PC-3 (cell line): ENCODE results near the gene PXT1. TPM values are rescaled to one million over a fixed set of nuclear protein-coding genes. Genes with fewer than 3 reads are reported as not detected.

Experiments used
- ATAC-seq: fragments of 200-7000 bp; cut with Tn5 transposase; 2 replicates; pipeline ENCODE4 v1.9.1; 2020; ENCODE audit warnings: mild to moderate bottlenecking, moderate library complexity
- BruUV-seq: library from RNA; stranded (reverse); fragments of 400-500 nt; replicated peaks from 2 replicates; lab custom pipeline; 2021; lab: Mats Ljungman, UMichigan
- CTCF ChIA-PET: fragments of 300-600 bp; sonication (Branson Sonifier 250); formaldehyde crosslinking; loops from one replicate; lab custom pipeline; 2022; ENCODE audit warnings: antibody characterized with exemption; lab: Charles Lee
- POLR2A ChIA-PET: fragments of 300-600 bp; sonication (Branson Sonifier 250); formaldehyde crosslinking; loops from one replicate; lab custom pipeline; 2022; ENCODE audit warnings: antibody characterized with exemption; ENCODE audit not compliant: unreplicated experiment; lab: Charles Lee
- DNase-seq: peaks from one replicate; pipeline ENCODE4 v3.0.0-alpha.2; 2015
- H2AFZ ChIP-seq: fragments of 300-600 bp; sonication (generic); 2 replicates; pipeline ENCODE4 v1.6.0; 2016; ENCODE audit warnings: antibody characterized with exemption, low read length
- H3F3A ChIP-seq: fragments of 300-600 bp; sonication (generic); one replicate; pipeline ENCODE4 v1.6.0; 2017; ENCODE audit warnings: antibody characterized with exemption, low read length, control low read depth, mild to moderate bottlenecking; ENCODE audit not compliant: unreplicated experiment
- H3K27ac ChIP-seq: fragments of 300-600 bp; sonication (generic); 2 replicates; pipeline ENCODE4 v1.5.1; 2016; ENCODE audit warnings: mild to moderate bottlenecking, low read length
- H3K27me3 ChIP-seq: fragments of 300-600 bp; sonication (generic); 2 replicates; pipeline ENCODE4 v1.6.1; 2016; ENCODE audit warnings: low read length, mixed read lengths
- H3K36me3 ChIP-seq: fragments of 300-600 bp; sonication (generic); 2 replicates; pipeline ENCODE4 v1.6.1; 2016; ENCODE audit warnings: low read depth, mixed run types, low read length, mixed read lengths
- H3K4me1 ChIP-seq: fragments of 300-600 bp; sonication (generic); 2 replicates; pipeline ENCODE4 v1.5.1; 2016; ENCODE audit warnings: low read length; ENCODE audit not compliant: insufficient read depth
- H3K4me2 ChIP-seq: fragments of 300-600 bp; sonication (generic); 2 replicates; pipeline ENCODE4 v1.6.0; 2016; ENCODE audit warnings: low read length
- H3K4me3 ChIP-seq: fragments of 300-600 bp; sonication (generic); 2 replicates; pipeline ENCODE4 v1.5.1; 2016; ENCODE audit warnings: mild to moderate bottlenecking, low read length, mixed read lengths
- H3K79me2 ChIP-seq: fragments of 300-600 bp; sonication (generic); 2 replicates; pipeline ENCODE4 v1.6.1; 2017; ENCODE audit warnings: low read length, mixed read lengths
- H3K9ac ChIP-seq: fragments of 300-600 bp; sonication (generic); 2 replicates; pipeline ENCODE4 v1.6.0; 2016; ENCODE audit warnings: mild to moderate bottlenecking, low read length
- H3K9me2 ChIP-seq: fragments of 300-600 bp; sonication (generic); replicated peaks from 2 replicates; pipeline ENCODE4 v1.6.1; 2016; ENCODE audit warnings: mixed run types, low read length, mixed read lengths
- H3K9me3 ChIP-seq: fragments of 300-600 bp; sonication (generic); 2 replicates; pipeline ENCODE4 v1.6.1; 2016; ENCODE audit warnings: low read length, mixed read lengths
- H4K20me1 ChIP-seq: fragments of 300-600 bp; sonication (generic); 2 replicates; pipeline ENCODE4 v1.6.1; 2016; ENCODE audit warnings: low read length, mixed read lengths
- EZH2 ChIP-seq: fragments of 300-600 bp; sonication (generic); IDR thresholded peaks from one replicate; pipeline ENCODE4 v1.6.1; 2017; ENCODE audit warnings: antibody characterized with exemption, mild to moderate bottlenecking, low read length; ENCODE audit not compliant: unreplicated experiment
- intact Hi-C: fragments of 100-400 bp; cut with micrococcal nuclease; formaldehyde crosslinking; loops from 2 replicates; pipeline ENCODE4 v1.9.0; 2023
- total RNA-seq: library from RNA; depleted of rRNA; stranded (reverse); fragments of >200 nt; gene quantifications from 2 replicates; pipeline ENCODE4 v1.2.3, GENCODE V29; 2014; rRNA removed
- TF ChIP-seq, protein P1 (sequence below): fragments of 300-600 bp; sonication (generic); conservative IDR thresholded peaks from 2 replicates; pipeline ENCODE4 v1.5.1; 2017; ENCODE audit warnings: antibody characterized with exemption, low read depth, mild to moderate bottlenecking, low read length

Gene PXT1
- total RNA-seq, 1 experiment from 2014 or later = not detected

DNA sequence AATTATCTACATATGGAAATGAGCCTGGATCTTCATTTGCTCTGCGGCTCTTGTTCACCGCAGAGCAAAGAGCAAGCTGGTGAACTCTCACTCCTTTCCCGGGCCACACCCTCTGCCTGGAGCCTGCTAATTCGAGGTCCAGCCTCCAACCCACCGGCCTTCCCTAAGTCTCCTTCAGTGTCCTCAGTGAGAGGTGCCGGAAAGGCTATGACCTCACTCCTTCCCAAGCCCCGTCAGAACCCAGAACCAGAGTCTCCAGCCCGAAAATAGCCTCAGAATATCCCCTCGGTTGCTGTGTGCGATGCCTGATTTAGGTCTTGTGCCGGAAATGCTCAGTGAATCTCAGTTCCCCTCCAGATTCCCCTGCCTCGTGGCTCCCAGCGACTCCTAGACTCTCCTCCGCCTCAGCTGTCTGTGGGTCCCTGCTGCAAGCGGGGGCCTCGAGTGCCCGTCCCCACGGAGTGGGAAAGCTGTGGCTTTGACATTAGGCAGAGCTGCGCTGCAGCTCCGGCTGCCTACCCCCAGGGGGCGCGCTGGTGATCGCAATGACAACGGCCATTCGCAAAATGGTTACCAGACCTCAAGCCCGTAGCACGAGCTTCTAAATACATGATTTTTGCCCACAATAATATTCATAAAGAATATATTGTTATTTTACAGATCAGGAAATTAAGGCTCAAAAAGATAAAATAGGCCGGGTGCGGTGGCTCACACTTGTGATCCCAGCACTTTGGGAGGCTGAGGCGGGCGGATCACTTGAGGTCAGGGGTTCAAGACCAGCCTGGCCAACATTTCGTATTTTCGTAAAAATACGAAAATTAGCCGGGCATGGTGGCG, 101.8 kb downstream of the PXT1 start:
- ATAC-seq (peak; percentile 82), DNase-seq (peak; percentile 59)
- no peaks in the 10 kb centered on the region for H3K9me3 ChIP-seq
- no peaks in the 10 kb centered on the region for H3F3A ChIP-seq
- CTCF ChIA-PET = interaction anchor here (0.6 to 1.1 kb wide), 5 partner anchors 8 to 1346 kb away, joined by 3 to 8 read pairs (median 6); no protein-coding TSS in a partner anchor
- TF ChIP-seq, protein P1, sequence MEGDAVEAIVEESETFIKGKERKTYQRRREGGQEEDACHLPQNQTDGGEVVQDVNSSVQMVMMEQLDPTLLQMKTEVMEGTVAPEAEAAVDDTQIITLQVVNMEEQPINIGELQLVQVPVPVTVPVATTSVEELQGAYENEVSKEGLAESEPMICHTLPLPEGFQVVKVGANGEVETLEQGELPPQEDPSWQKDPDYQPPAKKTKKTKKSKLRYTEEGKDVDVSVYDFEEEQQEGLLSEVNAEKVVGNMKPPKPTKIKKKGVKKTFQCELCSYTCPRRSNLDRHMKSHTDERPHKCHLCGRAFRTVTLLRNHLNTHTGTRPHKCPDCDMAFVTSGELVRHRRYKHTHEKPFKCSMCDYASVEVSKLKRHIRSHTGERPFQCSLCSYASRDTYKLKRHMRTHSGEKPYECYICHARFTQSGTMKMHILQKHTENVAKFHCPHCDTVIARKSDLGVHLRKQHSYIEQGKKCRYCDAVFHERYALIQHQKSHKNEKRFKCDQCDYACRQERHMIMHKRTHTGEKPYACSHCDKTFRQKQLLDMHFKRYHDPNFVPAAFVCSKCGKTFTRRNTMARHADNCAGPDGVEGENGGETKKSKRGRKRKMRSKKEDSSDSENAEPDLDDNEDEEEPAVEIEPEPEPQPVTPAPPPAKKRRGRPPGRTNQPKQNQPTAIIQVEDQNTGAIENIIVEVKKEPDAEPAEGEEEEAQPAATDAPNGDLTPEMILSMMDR = peak; percentile 95
- TF ChIP-seq EZH2 = no peak
- peak overlapping the region; percentile 98 for H2AFZ ChIP-seq
- no peaks in the 10 kb centered on the region for H3K9me2 ChIP-seq
- H3K9ac ChIP-seq = no peak overlapping the region
- no peaks in the 10 kb centered on the region for H3K36me3 ChIP-seq
- no peaks in the 10 kb centered on the region for H3K79me2 ChIP-seq
- H3K4me3 ChIP-seq = peak overlapping the region; percentile 54; the same call in 1 of the 2 replicates
- H4K20me1 ChIP-seq = no peaks in the 10 kb centered on the region
- POLR2A ChIA-PET = interaction anchor here (0.6 kb wide), 1 partner anchor 100 kb away, joined by 4 read pairs; no protein-coding TSS in a partner anchor
- no peak overlapping the region for H3K27ac ChIP-seq
- peak overlapping the region; percentile 86 for H3K4me2 ChIP-seq
- H3K4me1 ChIP-seq = peaks cover 7% of the 10 kb centered on the region
- no TSS peak for BruUV-seq
- 0 out of 2 replicates have a peak, but pooled peaks cover 7% of the 10 kb centered on the region for H3K27me3 ChIP-seq
- intact Hi-C loops = no loop called here

Other genes starting within 250 kb of the PXT1 start
- gene BRPF3, start 246.1 kb downstream of the PXT1 start, total RNA-seq = 14.3 and 21.4 TPM in 2 replicates
- 0.29 TPM in 1 of 2 replicates, not detected in the other for gene PNPLA1, start 172.8 kb downstream of the PXT1 start, total RNA-seq
- gene BNIP5, start 106.0 kb downstream of the PXT1 start, total RNA-seq = not detected in 2 replicates
- gene ETV7, start 55.2 kb downstream of the PXT1 start, total RNA-seq = not detected in 2 replicates
- 20.8 and 26.5 TPM in 2 replicates for gene KCTD20, start 146 bp upstream of the PXT1 start, total RNA-seq
- gene STK38, start 104.6 kb upstream of the PXT1 start, total RNA-seq = 25.7 and 26.9 TPM in 2 replicates
- gene SRSF3, start 151.5 kb upstream of the PXT1 start, total RNA-seq = 206 and 297 TPM in 2 replicates
- 79.5 and 91.5 TPM in 2 replicates for gene CDKN1A, start 235.9 kb upstream of the PXT1 start, total RNA-seq